Measurements from ENCODE around the gene LRRC8C. TPM values are rescaled to one million over a fixed set of nuclear protein-coding genes. Genes with fewer than 3 reads are reported as not detected.

LRRC8C gene
- total and polyA plus RNA-seq, 7 experiments from 2014 or later, result 14.3 to 50.5 (median 27.3) TPM

DNA sequence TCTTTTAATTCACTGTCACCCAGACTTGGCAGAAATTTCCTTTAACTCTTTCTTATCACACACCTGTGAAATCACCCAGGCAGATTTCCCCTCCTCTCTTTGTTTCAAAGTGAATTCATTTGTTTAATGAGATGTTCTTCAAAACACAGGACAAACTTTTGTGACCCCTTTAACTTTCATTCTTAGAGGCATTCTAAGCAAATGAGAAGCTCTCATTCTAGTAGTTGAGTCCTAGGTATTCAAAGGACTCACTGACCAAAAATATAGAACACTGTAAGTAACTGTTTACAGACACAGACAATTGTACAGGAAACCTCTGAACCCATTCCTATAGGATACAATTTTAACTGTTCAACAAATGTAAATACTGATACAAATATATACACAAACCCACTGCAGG lies 16.9 kb downstream of the LRRC8C start:
- POLR2A ChIA-PET, result interaction anchor here (0.6 to 1.7 kb wide), 3 partner anchors 8 to 42 kb away, joined by 4 to 7 read pairs (median 5); no protein-coding TSS in a partner anchor

DNA sequence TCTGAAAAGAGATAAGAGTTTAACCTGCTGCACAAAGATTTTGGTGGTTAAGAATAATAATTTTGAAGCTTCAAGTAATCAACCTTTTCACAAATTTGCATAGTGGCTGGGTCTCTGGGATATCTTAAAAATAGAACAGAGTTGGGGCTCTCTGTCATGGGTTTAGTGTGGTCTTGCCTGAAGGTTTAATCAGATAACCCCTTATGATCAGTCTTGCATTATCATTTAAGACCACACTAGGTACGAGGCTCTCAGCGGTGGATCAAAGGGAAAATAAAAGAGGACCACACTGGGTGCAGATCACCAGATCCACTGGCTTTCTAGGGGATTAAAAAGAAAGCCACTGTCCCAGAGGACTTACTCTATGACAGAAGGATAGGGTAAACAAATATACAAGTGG lies 19.5 kb downstream of the LRRC8C start:
- Histone ChIP-seq H3K9me3 (ENCODE audit: control insufficient read depth in 2 of 3, low read length in 3 of 3) (no peaks in the 10 kb centered on the region), H3K4me1 (ENCODE audit: control insufficient read depth in 2 of 2, insufficient read depth in 2 of 2, low read length in 2 of 2) (peaks cover 62 to 78% of the 10 kb centered on the region in 2 donors), H3K27me3 (ENCODE audit: control insufficient read depth in 2 of 2, insufficient read depth in 2 of 2, low read length in 2 of 2) (no peaks in the 10 kb centered on the region), H3K36me3 (ENCODE audit: control insufficient read depth in 2 of 3, insufficient read depth in 3 of 3, low read length in 3 of 3) (peaks cover 0 to 5% (median 4%) of the 10 kb centered on the region in 3 experiments), H3K4me3 (ENCODE audit: low read length) (no peak overlapping the region), H3K27ac (ENCODE audit: low read depth, low read length) (peak overlapping the region; percentile 37)
- intact Hi-C loops (cut with micrococcal nuclease), result no loop called here
- Mint-ChIP-seq H3K27me3 (no peaks in the 10 kb centered on the region), H3K27ac (peak overlapping the region; percentile 5 to 89 (median 63)), H3K9me3 (peaks cover 0 to 11% (median 5%) of the 10 kb centered on the region in 11 donors), H3K4me3 (peak overlapping the region in 5 of 10 donors; percentile 4 to 37 (median 24)), H3K4me1 (peaks cover 50 to 92% (median 86%) of the 10 kb centered on the region in 7 donors), H3K36me3 (peaks cover 15 to 53% (median 35%) of the 10 kb centered on the region in 5 donors)
- CTCF ChIA-PET, result no interaction called here
- POLR2A ChIA-PET, result interaction anchor here (1.0 to 7.1 kb wide), 4 partner anchors 8 to 18 kb away, joined by 3 to 38 read pairs (median 4); partner anchors contain the start of gene LRRC8C
- no peak for ATAC-seq
- DNase-seq, result no peak

More for the DNA sequence above, 16.9 kb downstream of the LRRC8C start:
- Histone ChIP-seq H3K27me3 (ENCODE audit: control insufficient read depth in 2 of 2, insufficient read depth in 2 of 2, low read length in 2 of 2) (no peaks in the 10 kb centered on the region), H3K4me1 (ENCODE audit: control insufficient read depth in 2 of 2, insufficient read depth in 2 of 2, low read length in 2 of 2) (peaks cover 36 to 52% of the 10 kb centered on the region in 2 donors), H3K9me3 (ENCODE audit: control insufficient read depth in 2 of 3, low read length in 3 of 3) (peaks cover 0 to 8% (median 0%) of the 10 kb centered on the region in 3 experiments), H3K4me3 (ENCODE audit: low read length) (no peak overlapping the region), H3K27ac (ENCODE audit: low read depth, low read length) (no peak overlapping the region), H3K36me3 (ENCODE audit: control insufficient read depth in 2 of 3, insufficient read depth in 3 of 3, low read length in 3 of 3) (peaks cover 0 to 3% (median 0%) of the 10 kb centered on the region in 3 experiments)
- ATAC-seq (no peak), DNase-seq (no peak)
- Mint-ChIP-seq H3K36me3 (peaks cover 9 to 57% (median 45%) of the 10 kb centered on the region in 5 donors), H3K27ac (peak overlapping the region; percentile 2 to 92 (median 68)), H3K4me1 (peaks cover 38 to 78% (median 72%) of the 10 kb centered on the region in 7 donors), H3K9me3 (peaks cover 0 to 29% (median 15%) of the 10 kb centered on the region in 11 donors), H3K27me3 (no peaks in the 10 kb centered on the region), H3K4me3 (peak overlapping the region; percentile 1 to 63 (median 48))
- intact Hi-C loops (cut with micrococcal nuclease), result loop anchor here (1.0 to 2.0 kb wide), 4 partner anchors 8 to 15 kb away; no protein-coding TSS in a partner anchor
- CTCF ChIA-PET, result interaction anchor here (3.4 kb wide), 1 partner anchor 114 kb away, joined by 15 read pairs; no protein-coding TSS in a partner anchor

DNA sequence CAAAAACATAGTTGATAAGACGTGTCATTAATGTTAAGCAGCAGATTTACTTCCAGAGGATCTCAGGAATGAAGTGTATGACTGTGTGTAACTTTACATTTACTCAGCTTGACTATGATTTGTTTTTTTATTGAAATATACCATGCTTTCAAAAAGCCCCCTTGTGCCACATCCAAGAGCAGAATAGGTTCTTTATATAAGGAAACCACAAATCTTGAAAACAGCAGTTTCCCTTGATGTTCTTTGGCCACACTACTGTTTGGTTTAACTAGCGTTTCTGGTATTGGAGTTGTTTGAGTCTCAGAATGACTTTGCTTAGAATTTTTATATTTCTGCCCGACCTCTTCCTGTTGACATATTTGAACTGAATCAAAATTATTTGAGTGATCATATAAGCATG lies 25.0 kb downstream of the LRRC8C start:
- Histone ChIP-seq H3K27me3 (ENCODE audit: control insufficient read depth in 2 of 2, insufficient read depth in 2 of 2, low read length in 2 of 2) (no peaks in the 10 kb centered on the region), H3K27ac (ENCODE audit: low read depth, low read length) (peak overlapping the region; percentile 50), H3K36me3 (ENCODE audit: control insufficient read depth in 2 of 3, insufficient read depth in 3 of 3, low read length in 3 of 3) (peaks cover 0 to 5% (median 4%) of the 10 kb centered on the region in 3 experiments), H3K4me1 (ENCODE audit: control insufficient read depth in 2 of 2, insufficient read depth in 2 of 2, low read length in 2 of 2) (peaks cover 65 to 94% of the 10 kb centered on the region in 2 donors), H3K4me3 (ENCODE audit: low read length) (peak overlapping the region; percentile 18), H3K9me3 (ENCODE audit: control insufficient read depth in 2 of 3, low read length in 3 of 3) (no peaks in the 10 kb centered on the region)
- DNase-seq (peak in 7 of 9 donors; percentile 46 to 80 (median 68)), ATAC-seq (peak; percentile 86)
- CTCF ChIA-PET, result interaction anchor here (0.9 to 2.2 kb wide), 2 partner anchors 10 to 105 kb away, joined by 3 to 13 read pairs; no protein-coding TSS in a partner anchor
- Mint-ChIP-seq H3K4me1 (peaks cover 47 to 94% (median 89%) of the 10 kb centered on the region in 7 donors), H3K4me3 (peak overlapping the region; percentile 36 to 78 (median 66)), H3K36me3 (peaks cover 29 to 54% (median 44%) of the 10 kb centered on the region in 5 donors), H3K27ac (peak overlapping the region; percentile 79 to 91 (median 84)), H3K27me3 (no peaks in the 10 kb centered on the region), H3K9me3 (peaks cover 0 to 21% (median 7%) of the 10 kb centered on the region in 11 donors)
- intact Hi-C loops (cut with micrococcal nuclease), result loop anchor here (1.0 to 5.0 kb wide), 11 partner anchors 9 to 105 kb away; no protein-coding TSS in a partner anchor
- POLR2A ChIA-PET, result interaction anchor here (0.7 to 7.1 kb wide), 11 partner anchors 9 to 104 kb away, joined by 3 to 38 read pairs (median 3); partner anchors contain the start of gene LRRC8C

DNA sequence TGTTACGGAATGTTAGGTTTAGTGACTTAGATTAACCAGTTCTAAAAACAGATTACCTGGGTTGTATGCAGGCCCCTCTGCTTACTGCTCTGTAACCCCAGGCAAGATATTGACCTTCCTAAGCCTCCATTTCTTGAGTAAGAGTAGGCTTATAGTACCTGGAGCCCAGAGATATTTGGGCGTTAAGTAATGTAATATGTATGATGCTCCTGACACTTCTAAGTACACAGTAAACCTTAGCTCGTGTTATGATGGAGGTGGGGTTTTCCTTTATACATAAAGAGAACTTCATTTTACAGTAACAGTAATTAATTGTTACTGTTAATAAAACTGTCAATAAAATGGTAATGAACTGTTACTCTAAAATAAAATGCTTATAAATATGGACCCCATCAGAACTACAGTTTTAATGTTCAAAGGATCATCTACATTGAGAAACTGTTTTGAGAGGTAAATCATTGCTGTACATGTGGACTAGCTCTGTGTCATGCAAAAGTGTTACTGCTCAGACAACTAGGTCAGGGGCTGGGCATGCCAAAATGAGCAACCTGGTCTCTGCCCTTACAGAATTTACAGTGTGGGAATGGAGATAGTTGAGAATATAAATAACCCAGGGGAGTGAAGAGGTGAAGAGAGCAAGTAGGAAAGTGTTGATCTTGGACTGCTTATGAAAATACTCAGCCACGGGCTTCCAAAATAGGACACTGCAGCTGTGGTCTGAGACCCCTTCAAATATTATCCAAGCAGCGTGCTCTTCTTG lies 26.6 kb downstream of the LRRC8C start:
- Mint-ChIP-seq H3K27me3 (no peaks in the 10 kb centered on the region), H3K36me3 (peaks cover 25 to 56% (median 40%) of the 10 kb centered on the region in 5 donors), H3K4me1 (peaks cover 52 to 91% (median 87%) of the 10 kb centered on the region in 7 donors), H3K4me3 (peak overlapping the region; percentile 6 to 72 (median 49)), H3K9me3 (peaks cover 0 to 30% (median 9%) of the 10 kb centered on the region in 11 donors), H3K27ac (peak overlapping the region; percentile 22 to 96 (median 84))
- Histone ChIP-seq H3K4me3 (ENCODE audit: low read length) (no peak overlapping the region), H3K36me3 (ENCODE audit: control insufficient read depth in 2 of 3, insufficient read depth in 3 of 3, low read length in 3 of 3) (peaks cover 0 to 5% (median 3%) of the 10 kb centered on the region in 3 experiments), H3K4me1 (ENCODE audit: control insufficient read depth in 2 of 2, insufficient read depth in 2 of 2, low read length in 2 of 2) (peaks cover 65 to 78% of the 10 kb centered on the region in 2 donors), H3K9me3 (ENCODE audit: control insufficient read depth in 2 of 3, low read length in 3 of 3) (no peaks in the 10 kb centered on the region), H3K27me3 (ENCODE audit: control insufficient read depth in 2 of 2, insufficient read depth in 2 of 2, low read length in 2 of 2) (no peaks in the 10 kb centered on the region), H3K27ac (ENCODE audit: low read depth, low read length) (peak overlapping the region; percentile 22)
- intact Hi-C loops (cut with micrococcal nuclease), result loop anchor here (1.0 to 5.0 kb wide), 6 partner anchors 10 to 59 kb away; no protein-coding TSS in a partner anchor
- peak; percentile 52 for ATAC-seq
- ChIA-PET CTCF (interaction anchor here (0.6 to 1.6 kb wide), 4 partner anchors 11 to 186 kb away, joined by 3 to 5 read pairs (median 4); partner anchors contain the start of gene LRRC8C), POLR2A (interaction anchor here (0.8 to 2.9 kb wide), 9 partner anchors 10 to 103 kb away, joined by 3 to 25 read pairs (median 3); no protein-coding TSS in a partner anchor)
- DNase-seq, result no peak

DNA sequence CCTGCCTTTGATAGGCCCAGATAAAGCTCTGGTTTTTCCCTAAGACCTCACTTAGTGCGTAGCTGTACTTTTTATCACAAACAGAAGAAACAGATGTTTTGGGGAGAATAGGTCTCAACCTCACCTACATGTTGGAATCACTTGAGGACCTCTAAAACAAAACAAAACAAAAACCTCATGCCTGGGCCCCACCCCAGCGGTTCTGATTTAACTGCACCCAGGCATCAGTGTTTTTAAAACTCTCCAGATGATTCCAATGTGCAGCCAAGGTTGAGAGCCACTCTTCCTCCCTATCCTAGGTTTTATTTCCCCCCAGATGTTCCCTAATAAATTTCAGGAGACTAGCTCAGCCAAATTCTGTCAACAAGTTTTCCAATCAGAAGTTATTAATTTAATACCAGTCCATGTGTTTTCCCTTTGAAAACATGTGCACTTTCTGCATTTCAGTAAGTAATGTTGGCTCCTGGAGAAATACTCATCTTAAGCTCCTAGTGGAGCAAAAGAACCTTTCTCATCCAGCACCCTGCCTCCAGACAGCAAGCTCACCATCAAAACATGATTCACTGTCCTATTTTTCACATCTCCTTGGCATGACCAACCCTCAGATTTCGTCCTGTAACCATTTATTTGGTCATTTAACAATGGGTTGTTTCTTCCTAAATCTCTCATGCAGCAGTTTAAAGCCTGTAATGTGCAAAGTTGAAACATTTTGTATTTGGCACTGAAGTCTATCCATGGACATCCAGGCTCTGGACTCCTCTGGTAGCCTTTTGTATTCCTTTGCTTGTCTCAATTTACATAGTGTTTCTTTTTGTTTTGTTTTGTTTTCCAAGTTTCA lies 27.5 kb downstream of the LRRC8C start:
- H3K4me3 ChIP-seq (ENCODE audit: low read length), result no peak overlapping the region
- CTCF ChIA-PET, result interaction anchor here (1.0 to 1.6 kb wide), 2 partner anchors 10 to 27 kb away, joined by 4 to 5 read pairs; partner anchors contain the start of gene LRRC8C
- peaks cover 0 to 4% (median 0%) of the 10 kb centered on the region in 3 experiments for H3K36me3 ChIP-seq (ENCODE audit: control insufficient read depth in 2 of 3, insufficient read depth in 3 of 3, low read length in 3 of 3)
- H3K4me1 ChIP-seq (ENCODE audit: control insufficient read depth in 2 of 2, insufficient read depth in 2 of 2, low read length in 2 of 2), result peaks cover 56 to 69% of the 10 kb centered on the region in 2 donors
- DNase-seq (no peak), ATAC-seq (peak; percentile 28)
- peak overlapping the region; percentile 22 to 96 (median 84) for H3K27ac Mint-ChIP-seq
- peak overlapping the region; percentile 43 for H3K27ac ChIP-seq (ENCODE audit: low read depth, low read length)
- H3K27me3 Mint-ChIP-seq, result no peaks in the 10 kb centered on the region
- intact Hi-C loops (cut with micrococcal nuclease), result no loop called here
- POLR2A ChIA-PET, result interaction anchor here (0.6 to 1.9 kb wide), 6 partner anchors 9 to 99 kb away, joined by 3 to 6 read pairs (median 3); no protein-coding TSS in a partner anchor
- H3K4me1 Mint-ChIP-seq, result peaks cover 52 to 91% (median 87%) of the 10 kb centered on the region in 7 donors
- H3K36me3 Mint-ChIP-seq, result peaks cover 18 to 55% (median 34%) of the 10 kb centered on the region in 5 donors
- peak overlapping the region in 9 of 10 donors; percentile 17 to 72 (median 41) for H3K4me3 Mint-ChIP-seq
- no peaks in the 10 kb centered on the region for H3K9me3 ChIP-seq (ENCODE audit: control insufficient read depth in 2 of 3, low read length in 3 of 3)
- no peaks in the 10 kb centered on the region for H3K27me3 ChIP-seq (ENCODE audit: control insufficient read depth in 2 of 2, insufficient read depth in 2 of 2, low read length in 2 of 2)
- H3K9me3 Mint-ChIP-seq, result peaks cover 0 to 22% (median 5%) of the 10 kb centered on the region in 11 donors

All from naive thymus-derived CD4-positive, alpha-beta T cell (primary cell).